Measurements from ENCODE around the gene DENND4B. TPM values are rescaled to one million over a fixed set of nuclear protein-coding genes. Genes with fewer than 3 reads are reported as not detected.

Gene DENND4B
- total and polyA plus RNA-seq, 10 of the 15 experiments (the other 5 are each of a cell fraction or from before 2014, with no cell fraction given) = 12.0 to 74.8 (median 22.7) TPM

GRCh38 chr1:153990468-153991150, 44.1 kb upstream of the DENND4B start, which contains the start of gene RPS27 (continued):
- TF ChIP-seq NFIC (IDR thresholded peaks at IDR 0.05; ENCODE audit: low read depth, low read length) (peak; percentile 40; the same call in 1 of the 2 replicates), SMAD5 (IDR thresholded peaks at IDR 0.05; ENCODE audit: low read depth) (peak; percentile 99), PBX3 (IDR thresholded peaks at IDR 0.05; ENCODE audit: insufficient replicate concordance, low read depth, low read length) (no peak), IRF4 (IDR thresholded peaks at IDR 0.05; ENCODE audit: low read depth, low read length) (peak; percentile 69; the same call in 1 of the 2 replicates), MLLT1 (IDR thresholded peaks at IDR 0.05) (peak; percentile 84), ATF3 (IDR thresholded peaks at IDR 0.05; ENCODE audit: borderline replicate concordance, extremely low read depth, low read depth, low read length) (no peak)

- Histone ChIP-seq H3K9ac (ENCODE audit: control insufficient read depth, insufficient read depth, low read length) (no peak overlapping the region), H3K4me1 (ENCODE audit: control insufficient read depth, insufficient read depth, low read length) (peaks cover 11% of the 10 kb centered on the region), H3K9me3 (replicated peaks; ENCODE audit: control insufficient read depth, insufficient read depth, low read length) (no peaks in the 10 kb centered on the region), H3K27me3 (replicated peaks in 1 of 2; ENCODE audit: control insufficient read depth in 2 of 2, insufficient read depth in 2 of 2, low read length in 1 of 2) (no peaks in the 10 kb centered on the region), H3K4me2 (ENCODE audit: control insufficient read depth, insufficient read depth) (peak overlapping the region; percentile 51), H3K4me3 (no peak overlapping the region), H3K27ac (ENCODE audit: control insufficient read depth, insufficient read depth) (no peak overlapping the region), H3K79me2 (ENCODE audit: control insufficient read depth, insufficient read depth, low read length) (peaks cover 20% of the 10 kb centered on the region), H2AFZ (ENCODE audit: control insufficient read depth, low read depth, low read length) (no peak overlapping the region), H4K20me1 (ENCODE audit: control insufficient read depth, insufficient read depth) (no peaks in the 10 kb centered on the region), H3K36me3 (ENCODE audit: control insufficient read depth in 2 of 2, insufficient read depth in 2 of 2, low read length in 1 of 2) (peaks cover 0 to 5% of the 10 kb centered on the region in 2 experiments; a peak in 2 of 4 replicates)
- ChIA-PET POLR2A (interaction anchor here (0.7 to 2.3 kb wide), 10 partner anchors 10 to 237 kb away, joined by 3 to 21 read pairs (median 4); partner anchors contain the start of genes CREB3L4, JTB, SLC27A3 and SLC39A1), SMC1A (ENCODE audit: uncharacterized antibody, unreplicated experiment) (interaction anchor here (0.7 to 5.2 kb wide), 25 partner anchors 9 to 354 kb away, joined by 3 to 46 read pairs (median 5); partner anchors contain the start of genes CHTOP, CREB3L4, DENND4B and GATAD2B), RAD21 (ENCODE audit: unreplicated experiment) (interaction anchor here (0.6 to 5.7 kb wide), 21 partner anchors 10 to 415 kb away, joined by 3 to 42 read pairs (median 9); partner anchors contain the start of genes CHTOP, CREB3L4, DENND4B and JTB), CTCF (interaction anchor here (0.6 to 6.6 kb wide), 33 partner anchors 10 to 477 kb away, joined by 3 to 85 read pairs (median 8); partner anchors contain the start of genes CREB3L4, DENND4B, GATAD2B and JTB)
- intact Hi-C loops (cut with micrococcal nuclease; ENCODE audit: unreplicated experiment) = loop anchor here (2.0 kb wide), 3 partner anchors 65 to 317 kb away; partner anchors contain the start of genes GATAD2B, ILF2 and NPR1
- ATAC-seq (no peak), FAIRE-seq (no peak), DNase-seq (ENCODE audit: low read depth, low spot score) (no peak)
- in situ Hi-C loops (cut with MboI) = loop anchor here (5.0 to 10.0 kb wide), 2 partner anchors 193 to 310 kb away; partner anchors contain the start of gene NPR1
- WGBS (ENCODE audit: insufficient coverage, insufficient replicate concordance, low lambda C conversion rate, missing lambda C conversion rate) = 79% methylated on average over 7 of the region's 8 CpGs
- BruUV-seq (replicated peaks) = no TSS peak
- TF ChIP-seq HCFC1 (IDR thresholded peaks at IDR 0.05; ENCODE audit: low read length) (no peak), PRDM15 (CRISPR knock-in tag; IDR thresholded peaks at IDR 0.05) (no peak), ZBTB11 (CRISPR knock-in tag; IDR thresholded peaks at IDR 0.05) (no peak)
These were observed 41.1 kb upstream of the DENND4B start for GRCh38 chr1:153987621-153988020.

Data from GM12878 (cell line).